ENCODE data around the gene EMP2.
"Not testable (repeated sequence)": the region's sequence is repeated elsewhere in the genome, so short reads cannot be mapped to it uniquely, and the experiment has no call there.

The EMP2 gene

DNA sequence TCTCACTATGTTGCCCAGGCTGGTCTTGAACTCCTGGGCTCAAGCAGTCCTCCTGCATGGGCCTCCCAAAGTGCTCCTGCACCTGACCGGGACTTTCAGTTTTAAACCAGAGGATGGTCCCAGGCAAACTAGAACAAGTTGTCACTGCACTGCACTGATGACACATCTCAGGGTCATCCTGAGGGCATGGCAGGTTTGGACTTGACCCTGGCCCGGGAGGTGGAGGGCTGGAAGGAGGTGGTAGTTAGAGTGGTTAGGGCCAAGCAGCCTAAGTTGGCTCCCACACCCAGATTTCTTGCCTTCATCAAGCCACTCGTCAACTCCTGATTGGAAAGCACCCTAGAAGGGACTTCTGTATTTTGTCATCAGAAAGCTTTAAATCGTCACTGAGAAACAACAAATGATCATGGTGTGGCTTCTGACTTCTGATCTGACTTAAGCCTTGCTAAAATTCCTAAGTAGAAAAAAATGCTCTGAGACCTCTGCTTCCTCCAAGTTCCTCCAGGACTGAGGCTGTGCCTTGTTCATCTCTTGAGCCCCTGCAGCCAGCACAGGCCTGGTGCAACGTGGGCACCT lies 43.5 kb downstream of the EMP2 start:
- TF ChIP-seq, protein P1, sequence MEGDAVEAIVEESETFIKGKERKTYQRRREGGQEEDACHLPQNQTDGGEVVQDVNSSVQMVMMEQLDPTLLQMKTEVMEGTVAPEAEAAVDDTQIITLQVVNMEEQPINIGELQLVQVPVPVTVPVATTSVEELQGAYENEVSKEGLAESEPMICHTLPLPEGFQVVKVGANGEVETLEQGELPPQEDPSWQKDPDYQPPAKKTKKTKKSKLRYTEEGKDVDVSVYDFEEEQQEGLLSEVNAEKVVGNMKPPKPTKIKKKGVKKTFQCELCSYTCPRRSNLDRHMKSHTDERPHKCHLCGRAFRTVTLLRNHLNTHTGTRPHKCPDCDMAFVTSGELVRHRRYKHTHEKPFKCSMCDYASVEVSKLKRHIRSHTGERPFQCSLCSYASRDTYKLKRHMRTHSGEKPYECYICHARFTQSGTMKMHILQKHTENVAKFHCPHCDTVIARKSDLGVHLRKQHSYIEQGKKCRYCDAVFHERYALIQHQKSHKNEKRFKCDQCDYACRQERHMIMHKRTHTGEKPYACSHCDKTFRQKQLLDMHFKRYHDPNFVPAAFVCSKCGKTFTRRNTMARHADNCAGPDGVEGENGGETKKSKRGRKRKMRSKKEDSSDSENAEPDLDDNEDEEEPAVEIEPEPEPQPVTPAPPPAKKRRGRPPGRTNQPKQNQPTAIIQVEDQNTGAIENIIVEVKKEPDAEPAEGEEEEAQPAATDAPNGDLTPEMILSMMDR (IDR thresholded peaks at IDR 0.05; ENCODE audit: poor library complexity, severe bottlenecking): no peak
- Histone ChIP-seq H3K4me1 (ENCODE audit: insufficient read depth, poor library complexity, severe bottlenecking) (peaks cover 7% of the 10 kb centered on the region), H3K27ac (ENCODE audit: poor library complexity, severe bottlenecking) (no peak overlapping the region), H3K9me3 (ENCODE audit: severe bottlenecking) (no peaks in the 10 kb centered on the region), H3K4me3 (ENCODE audit: severe bottlenecking) (no peak overlapping the region), H3K27me3 (ENCODE audit: insufficient read depth, poor library complexity, severe bottlenecking) (no peaks in the 10 kb centered on the region), H3K36me3 (ENCODE audit: low read depth) (peaks cover 63% of the 10 kb centered on the region)
- 0 out of 3 replicates have a peak, but pooled peaks have one; percentile 26 for ATAC-seq (ENCODE audit: low read depth)
- no peak for DNase-seq (ENCODE audit: low spot score)

DNA sequence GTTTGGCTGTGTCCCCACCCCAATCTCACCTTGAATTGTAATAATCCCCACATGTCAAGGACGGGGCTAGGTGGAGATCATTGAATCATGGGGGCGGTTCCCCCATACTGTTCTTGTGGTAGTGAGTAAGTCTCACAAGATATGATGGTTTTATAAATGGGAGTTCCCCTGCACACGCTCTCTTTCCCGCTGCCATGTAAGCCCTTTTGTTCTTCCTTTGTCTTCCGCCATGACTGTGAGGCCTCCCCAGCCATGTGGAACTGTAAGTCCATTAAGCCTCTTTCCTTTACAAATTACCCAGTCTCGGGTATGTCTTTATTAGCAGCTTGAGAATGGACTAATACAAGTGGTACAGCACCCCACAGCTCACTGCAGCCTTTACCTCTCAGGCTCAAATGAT lies 44.1 kb downstream of the EMP2 start:
- peaks cover 59% of the 10 kb centered on the region for H3K36me3 ChIP-seq (ENCODE audit: low read depth)
- not testable (repeated sequence) for DNase-seq (ENCODE audit: low spot score); H3K9me3 ChIP-seq (ENCODE audit: severe bottlenecking); H3K27ac ChIP-seq (ENCODE audit: poor library complexity, severe bottlenecking); ATAC-seq (ENCODE audit: low read depth); H3K4me1 ChIP-seq (ENCODE audit: insufficient read depth, poor library complexity, severe bottlenecking); H3K4me3 ChIP-seq (ENCODE audit: severe bottlenecking); H3K27me3 ChIP-seq (ENCODE audit: insufficient read depth, poor library complexity, severe bottlenecking)

DNA sequence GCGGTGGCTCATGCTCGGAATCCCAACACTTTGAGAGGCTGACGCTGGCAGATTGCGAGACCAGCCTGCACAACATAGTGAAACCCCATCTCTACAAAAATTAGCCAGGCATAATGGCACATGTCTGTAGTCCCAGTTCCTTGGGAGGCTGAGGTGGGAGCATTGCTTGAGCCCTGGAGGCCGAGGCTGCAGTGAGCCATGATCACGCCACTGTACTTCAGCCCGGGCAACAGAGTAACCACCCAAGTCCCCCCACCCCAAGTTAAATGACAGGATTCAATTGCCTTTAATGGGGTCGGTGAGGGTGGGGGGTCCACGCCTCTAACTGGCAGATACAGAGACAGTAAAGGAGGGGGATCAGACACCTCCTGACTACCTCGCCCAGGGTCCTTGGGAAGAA lies 44.9 kb downstream of the EMP2 start:
- no peak for ATAC-seq (ENCODE audit: low read depth)
- H3K4me3 ChIP-seq (ENCODE audit: severe bottlenecking): no peak overlapping the region
- H3K36me3 ChIP-seq (ENCODE audit: low read depth): peaks cover 56% of the 10 kb centered on the region
- no peak for DNase-seq (ENCODE audit: low spot score)
- TF ChIP-seq, protein P1 (IDR thresholded peaks at IDR 0.05; ENCODE audit: poor library complexity, severe bottlenecking): no peak
- no peaks in the 10 kb centered on the region for H3K27me3 ChIP-seq (ENCODE audit: insufficient read depth, poor library complexity, severe bottlenecking)
- H3K27ac ChIP-seq (ENCODE audit: poor library complexity, severe bottlenecking): no peak overlapping the region
- peaks cover 7% of the 10 kb centered on the region for H3K4me1 ChIP-seq (ENCODE audit: insufficient read depth, poor library complexity, severe bottlenecking)
- H3K9me3 ChIP-seq (ENCODE audit: severe bottlenecking): no peaks in the 10 kb centered on the region

DNA sequence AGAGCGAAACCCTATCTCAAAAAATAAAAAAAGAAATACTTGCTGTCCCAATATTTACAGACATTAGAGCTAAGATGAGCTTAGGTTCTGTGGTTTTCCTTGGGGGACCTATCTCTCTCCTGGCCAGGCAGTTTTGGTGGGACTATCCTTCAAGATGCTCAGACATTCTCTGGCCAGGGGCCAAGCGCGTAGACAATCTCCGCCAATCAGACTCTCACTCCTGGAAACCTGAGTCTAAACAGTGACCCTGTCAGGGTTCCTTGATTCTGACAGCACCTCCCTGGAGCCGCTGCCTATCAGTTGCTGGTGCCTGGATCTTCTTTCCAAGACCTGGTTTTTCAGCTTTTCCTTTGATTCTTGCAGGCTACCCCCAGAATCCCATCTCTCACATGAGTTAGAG lies 45.6 kb downstream of the EMP2 start:
- peaks cover 51% of the 10 kb centered on the region for H3K36me3 ChIP-seq (ENCODE audit: low read depth)
- no peak for ATAC-seq (ENCODE audit: low read depth)
- no peak overlapping the region for H3K27ac ChIP-seq (ENCODE audit: poor library complexity, severe bottlenecking)
- peaks cover 7% of the 10 kb centered on the region for H3K4me1 ChIP-seq (ENCODE audit: insufficient read depth, poor library complexity, severe bottlenecking)
- H3K4me3 ChIP-seq (ENCODE audit: severe bottlenecking): no peak overlapping the region
- no peaks in the 10 kb centered on the region for H3K9me3 ChIP-seq (ENCODE audit: severe bottlenecking)
- no peaks in the 10 kb centered on the region for H3K27me3 ChIP-seq (ENCODE audit: insufficient read depth, poor library complexity, severe bottlenecking)
- TF ChIP-seq, protein P1 (IDR thresholded peaks at IDR 0.05; ENCODE audit: poor library complexity, severe bottlenecking): no peak
- no peak for DNase-seq (ENCODE audit: low spot score)

DNA sequence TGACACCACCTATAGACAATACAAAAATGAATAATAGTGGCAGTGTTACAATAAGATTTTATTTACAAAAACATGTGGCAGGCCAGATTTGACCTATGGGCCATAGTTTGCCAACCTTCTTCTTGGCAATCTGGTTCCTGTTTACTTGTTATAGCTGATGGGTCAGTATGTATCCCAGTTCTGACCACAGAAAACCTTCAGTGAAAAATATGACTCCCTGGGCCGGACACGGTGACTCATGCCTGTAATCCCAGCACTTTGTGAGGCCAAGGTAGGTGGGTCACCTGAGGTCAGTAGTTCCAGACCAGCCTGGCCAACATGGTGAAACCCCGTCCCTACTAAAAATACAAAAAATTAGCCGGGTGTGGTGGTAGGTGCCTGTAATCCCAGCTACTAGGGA lies 46.8 kb downstream of the EMP2 start:
- H3K4me3 ChIP-seq (ENCODE audit: severe bottlenecking); H3K9me3 ChIP-seq (ENCODE audit: severe bottlenecking); H3K27me3 ChIP-seq (ENCODE audit: insufficient read depth, poor library complexity, severe bottlenecking); H3K4me1 ChIP-seq (ENCODE audit: insufficient read depth, poor library complexity, severe bottlenecking); H3K27ac ChIP-seq (ENCODE audit: poor library complexity, severe bottlenecking); DNase-seq (ENCODE audit: low spot score): not testable (repeated sequence)
- peak; percentile 65; the same call in 2 of the 3 replicates for ATAC-seq (ENCODE audit: low read depth)
- H3K36me3 ChIP-seq (ENCODE audit: low read depth): peaks cover 39% of the 10 kb centered on the region

DNA sequence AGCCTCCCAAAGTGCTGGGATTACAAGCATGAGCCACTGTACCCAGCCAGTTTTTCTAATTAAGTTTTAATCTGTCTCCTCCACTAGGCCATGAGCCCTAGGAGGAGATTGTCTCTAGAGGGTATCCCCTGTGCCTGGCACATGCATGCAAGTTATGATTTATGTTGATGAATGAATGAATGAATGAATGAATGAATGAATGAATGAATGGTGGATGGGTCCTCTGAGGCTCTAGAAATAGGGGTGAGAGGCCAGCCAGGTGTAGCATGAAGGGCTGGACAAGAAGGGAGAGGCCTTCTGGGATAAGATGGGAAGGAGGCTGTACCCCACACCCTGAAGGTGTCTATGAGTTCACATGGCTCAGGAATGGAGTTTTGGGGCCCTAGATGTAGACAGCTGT lies 48.8 kb downstream of the EMP2 start:
- Histone ChIP-seq H3K4me1 (ENCODE audit: insufficient read depth, poor library complexity, severe bottlenecking) (peaks cover 7% of the 10 kb centered on the region), H3K27ac (ENCODE audit: poor library complexity, severe bottlenecking) (no peak overlapping the region), H3K4me3 (ENCODE audit: severe bottlenecking) (no peak overlapping the region), H3K9me3 (ENCODE audit: severe bottlenecking) (no peaks in the 10 kb centered on the region), H3K36me3 (ENCODE audit: low read depth) (peaks cover 24% of the 10 kb centered on the region; the same call in 1 of the 2 replicates), H3K27me3 (ENCODE audit: insufficient read depth, poor library complexity, severe bottlenecking) (no peaks in the 10 kb centered on the region)
- DNase-seq (ENCODE audit: low spot score): no peak
- TF ChIP-seq, protein P1 (IDR thresholded peaks at IDR 0.05; ENCODE audit: poor library complexity, severe bottlenecking): no peak
- ATAC-seq (ENCODE audit: low read depth): no peak
